GM18909 (cell line): ENCODE results near the gene IGF1R.

Experiments
- ATAC-seq: cut with Tn5 transposase; IDR thresholded peaks from one replicate; pipeline ENCODE4 v1.9.1; 2021; ENCODE audit warnings: mild to moderate bottlenecking; ENCODE audit not compliant: unreplicated experiment, poor library complexity

IGF1R gene

DNA sequence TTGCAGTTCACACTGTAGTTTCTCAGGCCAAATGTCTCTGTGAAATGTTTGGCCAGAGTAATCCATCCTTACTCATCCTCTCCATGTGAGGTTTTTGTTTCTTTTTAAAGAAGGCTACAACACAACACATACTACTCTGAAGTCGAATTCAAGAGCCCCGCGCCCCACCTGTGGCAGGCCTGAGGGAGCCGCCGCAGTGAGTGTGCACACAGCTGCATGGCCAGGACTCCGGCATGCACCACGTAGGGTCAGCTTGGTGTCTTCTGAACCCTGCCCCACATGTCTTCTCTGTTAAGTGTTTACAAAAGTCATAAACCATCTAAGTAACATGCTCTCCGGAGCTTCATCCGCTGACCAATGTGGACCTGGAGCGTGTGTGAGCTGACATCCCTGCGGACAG is 300.6 kb downstream of the IGF1R start:
- ATAC-seq, result no peak

DNA sequence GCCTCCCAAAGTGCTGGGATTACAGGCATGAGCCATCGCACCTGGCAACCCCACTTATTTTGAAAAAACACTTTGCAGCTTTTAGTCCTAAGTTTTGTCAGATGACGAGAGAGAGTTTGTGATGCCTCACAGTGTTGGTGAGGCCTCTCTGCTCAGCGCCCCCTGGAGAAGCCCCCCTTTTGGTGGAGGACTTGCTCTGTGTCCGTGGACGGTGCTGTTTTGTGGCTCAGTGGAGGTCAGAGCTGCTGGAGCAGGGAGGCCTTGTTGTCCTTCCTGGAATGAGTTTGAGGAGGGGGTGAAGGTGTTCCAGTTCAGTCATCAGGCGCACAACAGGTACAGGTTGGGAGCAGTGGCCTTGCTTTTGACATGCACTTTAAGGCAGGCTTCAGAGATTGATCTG is 301.3 kb downstream of the IGF1R start:
- no peak for ATAC-seq

DNA sequence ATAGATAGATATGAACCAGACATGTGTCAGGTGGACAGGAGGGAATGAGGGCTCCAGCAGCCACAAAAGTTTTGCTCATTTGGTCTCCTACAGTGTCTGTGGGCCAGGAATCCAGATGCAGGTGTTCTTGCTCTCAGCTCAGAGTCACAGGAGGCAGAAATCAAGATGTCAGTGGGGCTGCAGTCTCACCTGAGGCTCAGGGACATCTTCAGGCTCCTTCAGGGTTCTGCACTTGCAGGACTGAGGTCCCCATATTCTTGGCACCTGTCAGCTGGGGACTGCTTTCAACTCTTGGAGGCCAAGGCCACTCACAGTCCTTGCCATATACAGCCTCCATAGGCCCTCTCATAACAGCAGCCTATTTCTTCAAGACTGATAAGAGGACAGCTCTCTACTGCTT is 301.9 kb downstream of the IGF1R start:
- no peak for ATAC-seq

DNA sequence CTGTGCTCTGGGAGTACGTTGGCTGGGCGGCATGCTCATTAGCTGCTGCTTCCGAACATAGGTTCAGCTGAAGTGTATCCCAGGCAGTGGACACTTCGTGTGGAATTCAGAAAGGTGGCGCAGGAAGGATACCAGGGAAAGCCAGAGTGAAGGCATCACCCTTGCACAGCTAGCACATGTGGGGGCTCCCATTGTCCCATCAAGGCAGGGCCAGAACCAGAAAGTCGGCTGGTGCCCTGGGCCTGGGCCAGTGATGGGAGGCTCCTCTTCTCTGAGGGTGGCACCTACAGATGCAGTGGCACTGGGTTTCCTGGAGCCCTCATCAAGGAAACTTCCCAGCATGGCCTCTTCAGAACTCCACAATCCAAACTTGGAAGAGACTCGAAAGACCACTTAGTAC is 302.7 kb downstream of the IGF1R start:
- no peak for ATAC-seq

DNA sequence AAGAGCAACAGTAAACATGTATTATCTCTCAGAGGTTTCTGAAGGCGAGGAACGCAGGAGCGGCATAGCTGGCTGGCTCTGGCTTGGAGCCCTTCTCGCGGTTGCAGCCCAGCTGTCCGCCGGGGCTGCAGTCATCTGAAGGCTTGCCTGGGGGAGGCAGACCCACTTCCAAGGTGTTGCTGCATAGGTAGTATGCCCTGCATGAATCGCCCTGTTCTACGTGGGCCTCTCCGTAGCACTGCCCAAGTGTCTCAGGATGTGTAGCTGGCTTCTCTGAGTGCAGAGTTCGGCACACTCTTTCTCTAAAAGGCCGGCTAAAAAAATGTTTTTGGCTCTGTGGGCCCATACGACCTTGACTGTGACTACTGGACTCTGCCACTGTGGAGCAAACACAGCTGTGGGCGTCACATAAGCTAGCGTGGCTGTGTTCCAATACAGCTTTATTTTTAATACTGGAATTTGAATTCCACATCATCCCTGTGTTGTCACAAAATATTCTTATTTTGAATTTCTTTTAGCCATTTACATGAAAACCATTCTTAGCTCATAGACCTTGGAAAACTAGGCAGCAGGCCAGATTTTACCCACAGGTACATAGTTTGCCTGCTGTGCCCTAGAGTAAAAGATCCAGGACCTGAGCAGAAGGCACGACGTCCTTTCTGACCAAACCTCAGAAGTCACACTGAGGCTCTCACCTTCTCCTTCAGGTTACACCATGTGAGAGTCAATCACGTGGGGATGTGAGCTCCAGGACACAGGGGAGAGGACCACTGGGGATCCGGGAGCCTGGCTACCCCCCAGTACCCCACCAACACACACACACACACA is 303.4 kb downstream of the IGF1R start:
- no peak for ATAC-seq

DNA sequence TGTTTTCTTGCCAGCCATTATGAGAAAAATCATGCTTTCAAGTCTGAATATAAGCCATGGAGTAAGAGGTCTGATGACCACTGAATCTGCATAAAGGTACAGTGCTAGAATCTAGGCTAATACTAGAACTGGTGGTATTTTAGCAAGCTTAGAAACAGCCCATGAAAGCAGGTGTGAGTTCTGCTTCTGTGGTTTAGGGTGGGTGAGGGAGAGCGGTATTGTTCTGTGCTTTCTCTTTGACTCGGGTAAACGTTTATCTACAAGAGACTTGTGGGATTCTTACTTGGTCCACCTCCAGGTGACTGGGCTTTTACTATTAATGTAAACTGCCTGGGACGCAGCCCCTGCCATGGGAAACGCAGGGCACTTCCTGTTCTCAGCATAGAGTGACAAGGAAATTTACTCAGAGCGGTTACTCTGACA is 304.1 kb downstream of the IGF1R start:
- peak; percentile 94 for ATAC-seq

DNA sequence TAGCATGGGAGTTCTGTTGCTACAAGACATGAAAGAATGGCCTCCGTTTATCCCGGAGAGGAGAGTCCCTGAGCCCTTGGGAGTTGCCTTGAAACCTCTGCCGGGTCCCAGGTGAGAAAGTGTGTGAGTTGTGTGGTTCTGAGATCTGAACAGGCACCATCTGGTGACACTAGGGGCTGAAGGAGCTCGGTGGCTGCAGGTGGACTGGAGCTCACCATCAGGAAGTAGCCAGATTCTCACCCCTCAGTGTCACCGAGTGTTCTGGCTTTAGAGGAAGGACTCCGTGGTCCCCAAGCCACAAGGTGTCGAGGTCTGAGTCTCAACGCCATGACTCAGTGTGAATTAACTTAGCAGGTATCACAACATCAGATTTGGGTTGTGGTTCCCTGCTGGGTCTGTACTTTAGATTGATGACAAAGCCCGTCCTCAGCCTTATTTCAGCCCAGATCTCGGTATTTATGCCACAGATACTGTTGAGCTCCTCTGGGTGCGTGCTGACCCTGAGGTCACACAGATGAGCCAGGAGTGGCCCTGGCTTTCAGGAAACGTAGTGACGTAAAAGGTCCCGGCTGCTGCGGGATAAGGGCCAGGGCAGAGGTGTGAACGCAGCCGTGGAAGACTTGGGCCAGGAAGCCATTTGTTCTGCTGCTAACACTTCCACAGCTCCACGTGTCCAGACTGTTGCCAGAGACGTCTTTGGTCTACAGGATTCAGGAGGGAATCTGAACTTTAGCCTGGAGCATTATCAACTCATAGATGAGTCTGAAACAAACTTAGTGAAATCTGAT is 304.9 kb downstream of the IGF1R start:
- peak; percentile 43 for ATAC-seq

DNA sequence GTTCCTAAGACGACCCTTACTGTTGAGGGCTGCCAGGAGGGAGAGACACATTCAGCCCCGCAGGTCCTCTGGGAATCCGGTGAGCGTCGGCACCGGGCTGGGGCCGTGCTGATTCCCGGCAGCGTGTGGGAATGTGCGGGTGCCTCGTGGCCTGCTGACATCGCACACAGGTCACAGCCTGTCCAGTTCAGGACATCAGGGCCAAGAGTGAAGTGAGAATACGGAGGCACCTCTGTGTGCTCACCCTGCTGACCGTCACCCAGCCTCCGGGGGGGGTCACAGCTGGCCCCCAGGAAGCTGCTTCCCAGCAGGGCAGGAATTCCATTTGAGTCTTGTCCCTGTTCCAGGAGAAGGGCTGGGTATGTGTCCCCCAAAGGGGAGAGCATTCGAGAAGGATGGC is 305.6 kb downstream of the IGF1R start:
- no peak for ATAC-seq

DNA sequence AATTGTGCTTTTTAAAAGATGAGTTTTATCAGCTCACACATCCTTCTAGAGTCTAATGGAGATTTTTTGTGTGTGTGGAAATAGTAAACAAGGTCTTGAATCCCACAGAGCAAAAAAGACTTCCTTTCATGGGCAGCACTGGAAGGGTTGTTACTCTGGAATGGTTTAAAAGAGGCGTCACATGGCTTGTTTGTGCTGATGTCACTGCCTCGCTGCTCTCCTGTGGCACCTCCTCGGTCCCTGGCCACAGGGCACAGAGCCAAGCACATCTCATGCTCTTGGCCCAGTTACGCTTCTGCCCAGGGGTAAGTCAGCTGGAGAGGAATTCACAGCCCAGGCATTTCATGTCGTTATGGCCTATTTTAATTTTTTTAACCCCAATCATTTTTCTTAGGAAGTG is 306.1 kb downstream of the IGF1R start:
- no peak for ATAC-seq

DNA sequence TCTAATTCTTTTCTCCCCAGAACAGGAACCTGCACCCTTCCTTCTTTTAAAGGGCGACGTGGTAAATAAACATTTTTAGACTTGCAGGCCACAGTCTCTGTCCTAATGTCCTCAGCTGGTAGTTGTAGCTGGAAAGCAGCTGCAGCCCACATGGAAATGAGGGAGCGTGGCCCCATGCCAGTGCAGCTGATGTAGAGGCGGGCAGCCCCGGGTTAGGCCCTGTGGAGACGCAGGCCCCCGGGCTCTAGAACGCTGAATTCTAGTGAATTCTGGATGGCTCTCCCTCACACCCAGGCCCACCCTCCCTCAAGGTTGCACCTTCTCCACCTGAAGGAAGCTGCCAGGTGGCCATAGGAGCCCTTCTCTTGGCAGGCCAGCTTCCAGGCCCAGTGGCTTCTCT is 307.0 kb downstream of the IGF1R start:
- ATAC-seq, result no peak

DNA sequence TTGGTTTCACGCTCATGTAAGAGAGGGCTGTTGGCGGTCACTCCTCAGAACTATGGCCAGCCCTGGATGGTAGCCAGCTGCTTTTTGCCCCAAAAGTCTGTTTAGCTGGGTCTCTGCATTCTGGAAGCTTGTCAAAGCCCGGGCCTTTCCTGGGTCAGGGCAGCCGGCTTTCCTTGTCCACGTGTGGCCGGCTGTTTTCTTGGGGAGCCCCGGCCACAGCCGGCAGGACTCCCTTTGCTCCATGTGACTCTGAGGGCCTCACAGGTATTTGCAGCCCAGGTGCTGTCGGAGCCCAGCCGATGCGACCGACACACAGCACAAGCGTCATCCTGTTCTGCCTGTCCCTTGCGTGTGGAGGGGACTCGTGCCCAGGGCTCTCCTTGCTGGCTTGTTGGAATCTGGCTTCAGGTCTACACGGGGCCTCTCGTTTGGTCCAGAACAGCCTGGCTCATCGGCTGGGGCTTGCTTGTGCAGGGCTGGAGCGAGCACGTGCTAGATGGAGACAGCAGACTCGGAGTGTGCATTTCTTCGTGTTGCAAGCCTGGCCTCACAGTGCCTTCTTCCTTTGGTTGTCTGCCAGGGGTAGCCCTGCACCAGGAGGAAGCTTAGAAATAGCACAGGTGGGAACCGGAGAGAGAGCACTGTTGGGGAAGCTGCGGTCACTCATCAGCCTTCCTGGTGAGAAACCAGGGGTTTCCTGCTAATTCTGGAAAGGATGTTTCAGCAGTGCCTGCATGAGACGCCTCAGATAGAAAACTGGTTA is 307.8 kb downstream of the IGF1R start:
- ATAC-seq, result no peak

DNA sequence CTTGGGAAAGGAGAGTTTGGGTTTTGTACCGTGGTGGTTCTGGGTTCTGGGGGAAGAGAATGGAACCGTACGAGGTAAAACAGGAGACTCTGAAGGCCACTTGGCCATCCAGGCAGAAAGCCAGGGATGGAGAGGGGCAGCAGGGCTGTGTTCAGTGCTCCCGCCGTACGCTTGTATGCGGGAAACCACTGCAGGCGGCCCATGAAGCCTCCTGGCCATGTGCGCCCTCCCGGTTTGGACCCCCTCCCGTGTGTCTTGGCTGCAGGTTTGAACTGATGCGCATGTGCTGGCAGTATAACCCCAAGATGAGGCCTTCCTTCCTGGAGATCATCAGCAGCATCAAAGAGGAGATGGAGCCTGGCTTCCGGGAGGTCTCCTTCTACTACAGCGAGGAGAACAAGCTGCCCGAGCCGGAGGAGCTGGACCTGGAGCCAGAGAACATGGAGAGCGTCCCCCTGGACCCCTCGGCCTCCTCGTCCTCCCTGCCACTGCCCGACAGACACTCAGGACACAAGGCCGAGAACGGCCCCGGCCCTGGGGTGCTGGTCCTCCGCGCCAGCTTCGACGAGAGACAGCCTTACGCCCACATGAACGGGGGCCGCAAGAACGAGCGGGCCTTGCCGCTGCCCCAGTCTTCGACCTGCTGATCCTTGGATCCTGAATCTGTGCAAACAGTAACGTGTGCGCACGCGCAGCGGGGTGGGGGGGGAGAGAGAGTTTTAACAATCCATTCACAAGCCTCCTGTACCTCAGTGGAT is 308.6 kb downstream of the IGF1R start:
- ATAC-seq, result no peak

DNA sequence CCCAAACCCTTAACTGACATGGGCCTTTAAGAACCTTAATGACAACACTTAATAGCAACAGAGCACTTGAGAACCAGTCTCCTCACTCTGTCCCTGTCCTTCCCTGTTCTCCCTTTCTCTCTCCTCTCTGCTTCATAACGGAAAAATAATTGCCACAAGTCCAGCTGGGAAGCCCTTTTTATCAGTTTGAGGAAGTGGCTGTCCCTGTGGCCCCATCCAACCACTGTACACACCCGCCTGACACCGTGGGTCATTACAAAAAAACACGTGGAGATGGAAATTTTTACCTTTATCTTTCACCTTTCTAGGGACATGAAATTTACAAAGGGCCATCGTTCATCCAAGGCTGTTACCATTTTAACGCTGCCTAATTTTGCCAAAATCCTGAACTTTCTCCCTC is 309.3 kb downstream of the IGF1R start:
- ATAC-seq, result no peak

DNA sequence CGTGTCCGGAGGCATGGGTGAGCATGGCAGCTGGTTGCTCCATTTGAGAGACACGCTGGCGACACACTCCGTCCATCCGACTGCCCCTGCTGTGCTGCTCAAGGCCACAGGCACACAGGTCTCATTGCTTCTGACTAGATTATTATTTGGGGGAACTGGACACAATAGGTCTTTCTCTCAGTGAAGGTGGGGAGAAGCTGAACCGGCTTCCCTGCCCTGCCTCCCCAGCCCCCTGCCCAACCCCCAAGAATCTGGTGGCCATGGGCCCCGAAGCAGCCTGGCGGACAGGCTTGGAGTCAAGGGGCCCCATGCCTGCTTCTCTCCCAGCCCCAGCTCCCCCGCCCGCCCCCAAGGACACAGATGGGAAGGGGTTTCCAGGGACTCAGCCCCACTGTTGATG is 309.7 kb downstream of the IGF1R start:
- ATAC-seq, result no peak

DNA sequence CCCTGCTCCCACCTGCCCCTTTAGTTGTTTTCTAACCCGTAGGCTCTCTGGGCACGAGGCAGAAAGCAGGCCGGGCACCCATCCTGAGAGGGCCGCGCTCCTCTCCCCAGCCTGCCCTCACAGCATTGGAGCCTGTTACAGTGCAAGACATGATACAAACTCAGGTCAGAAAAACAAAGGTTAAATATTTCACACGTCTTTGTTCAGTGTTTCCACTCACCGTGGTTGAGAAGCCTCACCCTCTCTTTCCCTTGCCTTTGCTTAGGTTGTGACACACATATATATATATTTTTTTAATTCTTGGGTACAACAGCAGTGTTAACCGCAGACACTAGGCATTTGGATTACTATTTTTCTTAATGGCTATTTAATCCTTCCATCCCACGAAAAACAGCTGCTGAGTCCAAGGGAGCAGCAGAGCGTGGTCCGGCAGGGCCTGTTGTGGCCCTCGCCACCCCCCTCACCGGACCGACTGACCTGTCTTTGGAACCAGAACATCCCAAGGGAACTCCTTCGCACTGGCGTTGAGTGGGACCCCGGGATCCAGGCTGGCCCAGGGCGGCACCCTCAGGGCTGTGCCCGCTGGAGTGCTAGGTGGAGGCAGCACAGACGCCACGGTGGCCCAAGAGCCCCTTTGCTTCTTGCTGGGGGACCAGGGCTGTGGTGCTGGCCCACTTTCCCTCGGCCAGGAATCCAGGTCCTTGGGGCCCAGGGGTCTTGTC is 310.7 kb downstream of the IGF1R start:
- ATAC-seq, result no peak

DNA sequence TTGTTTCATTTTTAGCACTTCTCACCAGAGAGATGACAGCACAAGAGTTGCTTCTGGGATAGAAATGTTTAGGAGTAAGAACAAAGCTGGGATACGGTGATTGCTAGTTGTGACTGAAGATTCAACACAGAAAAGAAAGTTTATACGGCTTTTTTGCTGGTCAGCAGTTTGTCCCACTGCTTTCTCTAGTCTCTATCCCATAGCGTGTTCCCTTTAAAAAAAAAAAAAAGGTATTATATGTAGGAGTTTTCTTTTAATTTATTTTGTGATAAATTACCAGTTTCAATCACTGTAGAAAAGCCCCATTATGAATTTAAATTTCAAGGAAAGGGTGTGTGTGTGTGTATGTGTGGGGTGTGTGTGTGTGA is 311.3 kb downstream of the IGF1R start:
- ATAC-seq, result no peak

DNA sequence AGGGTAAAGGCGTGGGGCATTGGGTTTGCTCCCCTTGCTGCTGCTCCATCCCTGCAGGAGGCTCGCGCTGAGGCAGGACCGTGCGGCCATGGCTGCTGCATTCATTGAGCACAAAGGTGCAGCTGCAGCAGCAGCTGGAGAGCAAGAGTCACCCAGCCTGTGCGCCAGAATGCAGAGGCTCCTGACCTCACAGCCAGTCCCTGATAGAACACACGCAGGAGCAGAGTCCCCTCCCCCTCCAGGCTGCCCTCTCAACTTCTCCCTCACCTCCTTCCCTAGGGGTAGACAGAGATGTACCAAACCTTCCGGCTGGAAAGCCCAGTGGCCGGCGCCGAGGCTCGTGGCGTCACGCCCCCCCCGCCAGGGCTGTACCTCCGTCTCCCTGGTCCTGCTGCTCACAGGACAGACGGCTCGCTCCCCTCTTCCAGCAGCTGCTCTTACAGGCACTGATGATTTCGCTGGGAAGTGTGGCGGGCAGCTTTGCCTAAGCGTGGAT is 312.3 kb downstream of the IGF1R start:
- no peak for ATAC-seq

DNA sequence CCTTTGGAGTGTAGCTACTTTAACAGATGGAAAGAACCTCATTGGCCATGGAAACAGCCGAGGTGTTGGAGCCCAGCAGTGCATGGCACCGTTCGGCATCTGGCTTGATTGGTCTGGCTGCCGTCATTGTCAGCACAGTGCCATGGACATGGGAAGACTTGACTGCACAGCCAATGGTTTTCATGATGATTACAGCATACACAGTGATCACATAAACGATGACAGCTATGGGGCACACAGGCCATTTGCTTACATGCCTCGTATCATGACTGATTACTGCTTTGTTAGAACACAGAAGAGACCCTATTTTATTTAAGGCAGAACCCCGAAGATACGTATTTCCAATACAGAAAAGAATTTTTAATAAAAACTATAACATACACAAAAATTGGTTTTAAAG is 315.1 kb downstream of the IGF1R start:
- ATAC-seq, result no peak

DNA sequence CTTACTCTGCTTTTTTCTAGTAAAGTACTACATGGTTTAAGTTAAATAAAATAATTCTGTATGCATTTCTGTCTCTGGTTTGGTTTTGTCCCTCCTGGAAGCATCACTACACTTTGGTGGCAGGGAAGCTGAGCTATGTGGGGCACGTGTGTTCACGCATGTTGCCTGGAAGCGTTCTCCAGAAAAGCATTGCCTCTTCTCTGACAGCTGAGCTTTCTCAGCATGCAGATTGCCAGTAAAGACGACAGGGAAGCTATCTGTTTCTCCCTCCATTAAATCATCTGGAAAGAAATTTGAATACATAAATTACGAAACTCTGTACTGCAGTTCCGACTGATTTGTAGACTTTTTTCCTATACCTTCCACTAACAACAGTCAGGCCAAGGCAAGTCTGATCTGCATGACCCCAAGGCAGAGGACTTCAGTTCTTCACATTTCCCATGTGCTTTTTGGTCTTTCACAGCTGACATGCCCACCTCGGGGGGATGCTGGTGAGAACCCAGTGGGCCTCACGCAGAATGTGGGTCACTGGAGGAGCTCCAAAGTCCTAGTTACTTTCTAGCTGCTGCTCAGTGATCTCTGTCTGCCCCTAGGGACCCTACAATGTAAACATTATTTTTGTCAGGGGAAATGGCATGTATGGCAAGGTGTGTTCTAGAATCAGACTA is 316.3 kb downstream of the IGF1R start:
- no peak for ATAC-seq
